ENCODE measurements around the gene ARHGEF40.

ARHGEF40 gene

DNA sequence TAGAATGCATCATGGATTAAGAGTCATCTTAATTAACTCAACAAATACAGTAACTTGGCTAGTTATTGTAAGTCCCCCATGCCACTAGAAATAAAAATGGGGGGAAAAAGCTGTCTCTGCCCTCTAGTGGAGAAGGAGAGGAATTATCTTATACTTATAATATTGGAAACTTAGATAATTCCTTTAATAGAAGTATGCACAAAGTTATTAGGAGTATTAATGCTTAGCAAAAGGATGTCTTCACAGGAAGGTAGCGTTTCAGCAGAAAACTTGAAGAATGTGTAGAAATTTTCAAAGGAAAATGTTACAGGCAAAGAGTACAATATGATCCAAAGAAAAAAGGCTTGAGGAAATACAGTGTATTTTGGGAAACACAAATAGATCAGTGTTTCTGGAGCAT lies 65.9 kb downstream of the ARHGEF40 start:
- Mint-ChIP-seq H3K4me1 (no peaks in the 10 kb centered on the region), H3K27ac (no peak overlapping the region)
- ATAC-seq, result no peak

More for the DNA sequence above, 65.9 kb downstream of the ARHGEF40 start:
- no peaks in the 10 kb centered on the region for H3K27me3 Mint-ChIP-seq
- no peaks in the 10 kb centered on the region for H3K36me3 Mint-ChIP-seq
- no peak overlapping the region for H3K4me3 Mint-ChIP-seq
- H3K9me3 Mint-ChIP-seq, result no peaks in the 10 kb centered on the region
